HG03432 (cell line): Measurements from ENCODE around the gene FAM163A.
"Not testable (repeated sequence)": the region's sequence is repeated elsewhere in the genome, so short reads cannot be mapped to it uniquely, and the experiment has no call there.

Source experiments
- ATAC-seq: cut with Tn5 transposase; IDR thresholded peaks from one replicate; pipeline ENCODE4 v1.9.1; 2021; ENCODE audit warnings: mild to moderate bottlenecking, moderate library complexity; ENCODE audit not compliant: unreplicated experiment

The FAM163A gene

GRCh38 chr1:179831852-179832699 lies 89.0 kb downstream of the FAM163A start:
- ATAC-seq = no peak

GRCh38 chr1:179836686-179837445 lies 93.8 kb downstream of the FAM163A start:
- not testable (repeated sequence) for ATAC-seq

DNA sequence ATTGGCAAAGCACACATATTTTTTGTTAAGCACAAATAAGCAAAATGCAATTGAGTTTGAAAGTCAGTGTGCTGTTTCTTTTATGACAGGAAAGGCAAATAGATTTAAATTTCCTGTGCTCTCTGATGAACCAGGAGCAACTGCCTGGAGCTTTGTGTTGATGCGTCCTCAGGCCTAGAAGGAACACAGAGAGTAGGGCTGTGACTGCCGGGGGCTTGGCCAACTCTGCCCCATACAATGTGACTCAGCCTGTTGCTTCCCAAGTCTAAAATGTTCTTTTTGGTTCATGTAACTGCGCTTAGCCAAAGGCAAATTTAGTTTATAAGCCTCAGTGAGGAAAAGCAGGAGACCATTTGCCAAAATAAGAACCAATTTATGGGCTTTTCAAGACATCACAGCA lies 97.0 kb downstream of the FAM163A start:
- no peak for ATAC-seq

DNA sequence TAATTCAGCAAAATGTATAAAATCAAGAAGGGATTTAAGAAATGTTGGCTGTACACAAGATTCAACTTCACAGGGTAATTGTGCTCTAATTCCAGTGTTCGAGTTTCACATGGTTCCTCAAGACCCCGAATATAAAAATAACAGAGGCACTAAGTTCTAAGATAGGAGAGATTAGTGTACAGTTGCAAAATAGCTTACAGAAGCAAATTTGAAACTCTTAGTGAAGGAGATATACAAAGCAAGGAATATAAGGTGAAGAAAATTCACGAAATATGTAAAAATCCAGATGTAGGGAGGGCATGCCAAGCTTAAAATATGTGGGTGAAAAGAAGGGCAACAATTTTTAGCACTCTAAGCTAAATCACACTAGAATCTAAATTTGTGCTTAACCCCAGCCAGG lies 105.1 kb downstream of the FAM163A start:
- ATAC-seq = no peak

DNA sequence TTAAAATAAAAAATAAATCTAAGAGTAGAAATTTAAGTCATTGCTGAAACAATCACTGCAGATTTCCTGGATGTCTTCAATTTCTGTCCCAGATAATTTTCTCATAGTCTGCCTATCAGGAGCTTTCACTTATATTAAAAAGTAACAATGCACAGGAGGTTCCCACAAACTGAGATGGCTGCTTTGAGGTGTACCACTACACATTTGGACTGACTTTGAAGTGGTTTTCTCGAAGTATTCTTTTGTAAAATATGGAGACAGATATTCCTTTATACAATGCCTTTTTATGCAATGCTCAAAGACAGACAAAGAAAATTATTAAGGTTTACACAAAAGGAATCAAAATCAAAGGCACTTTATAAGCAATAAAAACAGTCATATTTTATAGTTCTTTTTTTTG lies 110.0 kb downstream of the FAM163A start:
- ATAC-seq = no peak

DNA sequence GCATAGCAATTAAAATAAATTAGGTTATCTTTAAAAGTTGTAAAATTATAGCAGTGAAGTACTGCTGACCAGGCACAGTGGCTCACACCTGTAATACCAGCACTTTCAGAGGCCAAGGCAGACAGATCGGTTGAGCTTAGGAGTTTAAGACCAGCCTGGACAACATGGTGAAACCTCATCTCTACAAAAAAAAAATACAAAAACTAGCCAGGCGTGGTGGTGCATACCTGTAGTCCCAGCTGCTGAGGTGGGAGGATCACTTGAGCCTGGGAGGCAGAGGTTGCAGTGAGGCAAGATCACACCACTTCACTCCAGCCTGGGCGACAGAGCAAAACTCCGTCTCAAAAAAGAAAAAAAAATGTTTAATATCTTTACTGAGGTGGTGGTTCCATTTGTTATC lies 112.7 kb downstream of the FAM163A start:
- not testable (repeated sequence) for ATAC-seq

DNA sequence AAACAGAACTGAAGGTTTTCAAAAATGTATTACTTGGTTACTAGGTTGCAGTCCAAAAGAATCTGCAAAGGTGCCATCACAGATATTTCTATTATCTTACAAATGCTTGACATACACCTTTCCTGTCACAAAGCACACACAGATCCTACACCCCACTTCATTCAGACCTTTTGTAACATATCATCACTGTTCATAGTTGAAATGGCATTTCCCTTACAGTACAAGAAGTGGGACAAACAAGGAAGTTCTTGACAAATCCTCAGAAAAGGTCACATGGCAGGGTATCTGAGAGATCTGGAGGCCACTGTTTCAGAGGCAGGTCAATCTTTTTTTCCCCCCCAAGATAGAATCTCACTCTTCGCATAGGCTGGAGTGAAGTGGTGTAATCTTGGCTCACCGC lies 113.2 kb downstream of the FAM163A start:
- ATAC-seq = no peak

GRCh38 chr1:179857009-179857408 lies 113.9 kb downstream of the FAM163A start:
- ATAC-seq = no peak

- no peak for ATAC-seq
Measured at GRCh38 chr1:179860652-179861051, 117.6 kb downstream of the FAM163A start.

GRCh38 chr1:179865377-179865776 lies 122.3 kb downstream of the FAM163A start:
- ATAC-seq = no peak
